Omental fat pad (tissue), 4 donors: ENCODE data around the gene ALG9. TPM values are rescaled to one million over a fixed set of nuclear protein-coding genes. Genes with fewer than 3 reads are reported as not detected.

Source experiments
- ATAC-seq: fragments of 150-250 bp; one replicate; pipeline ENCODE4 v1.9.1; 2016; ENCODE audit warnings: mild to moderate bottlenecking, moderate library complexity; ENCODE audit not compliant: low FRiP score
- DNase-seq: peaks from one replicate; pipeline ENCODE4 v3.0.0-alpha.2; 2019; ENCODE audit warnings: low spot score
- CTCF ChIP-seq, 3 donors: fragments of 450-650 bp; IDR thresholded peaks; one replicate each; pipeline ENCODE4 v1.5.1; 2016 to 2017; ENCODE audit warnings: antibody characterized with exemption in 3 of 3, mild to moderate bottlenecking in 3 of 3, moderate library complexity in 2 of 3
- total RNA-seq, 4 donors: library from RNA; depleted of rRNA; stranded (reverse); fragments of >200 nt; gene quantifications; one replicate each; pipeline ENCODE4 v1.1.0, GENCODE V29; 2016

Gene ALG9
- total RNA-seq, 4 donors from 2014 or later, result 21.0 to 168 (median 34.7) TPM

GRCh38 chr11:111823629-111824028, 47.8 kb downstream of the ALG9 start:
- TF ChIP-seq CTCF (IDR thresholded peaks at IDR 0.05), result no peak
- DNase-seq (no peak), ATAC-seq (no peak)

GRCh38 chr11:111823131-111823530, 48.2 kb downstream of the ALG9 start:
- no peak for DNase-seq
- TF ChIP-seq CTCF (IDR thresholded peaks at IDR 0.05), result no peak
- ATAC-seq, result no peak

GRCh38 chr11:111819829-111820237, 51.5 kb downstream of the ALG9 start:
- DNase-seq (no peak), ATAC-seq (peak; percentile 15)
- TF ChIP-seq CTCF (IDR thresholded peaks at IDR 0.05), result no peak

- ATAC-seq, result peak; percentile 15
- DNase-seq, result no peak
- TF ChIP-seq CTCF (IDR thresholded peaks at IDR 0.05), result no peak
Observed at GRCh38 chr11:111819161-111819828, 52.1 kb downstream of the ALG9 start.

- TF ChIP-seq CTCF (IDR thresholded peaks at IDR 0.05), result no peak
- no peak for DNase-seq
- no peak for ATAC-seq
Observed at GRCh38 chr11:111815489-111815888, 55.9 kb downstream of the ALG9 start.

GRCh38 chr11:111814557-111815320, 56.6 kb downstream of the ALG9 start:
- ATAC-seq (no peak), DNase-seq (no peak)
- TF ChIP-seq CTCF (IDR thresholded peaks at IDR 0.05), result no peak

GRCh38 chr11:111814106-111814505, 57.3 kb downstream of the ALG9 start:
- TF ChIP-seq CTCF (IDR thresholded peaks at IDR 0.05), result no peak
- DNase-seq, result no peak
- ATAC-seq, result no peak
